ENCODE data around the gene CTNNA2. TPM values are rescaled to one million over a fixed set of nuclear protein-coding genes. Genes with fewer than 3 reads are reported as not detected.
"Not testable (repeated sequence)": the region's sequence is repeated elsewhere in the genome, so short reads cannot be mapped to it uniquely, and the experiment has no call there.

The CTNNA2 gene
- polyA plus RNA-seq, 4 donors, result 0.27 to 2.8 (median 1.3) TPM; not detected in 1

DNA sequence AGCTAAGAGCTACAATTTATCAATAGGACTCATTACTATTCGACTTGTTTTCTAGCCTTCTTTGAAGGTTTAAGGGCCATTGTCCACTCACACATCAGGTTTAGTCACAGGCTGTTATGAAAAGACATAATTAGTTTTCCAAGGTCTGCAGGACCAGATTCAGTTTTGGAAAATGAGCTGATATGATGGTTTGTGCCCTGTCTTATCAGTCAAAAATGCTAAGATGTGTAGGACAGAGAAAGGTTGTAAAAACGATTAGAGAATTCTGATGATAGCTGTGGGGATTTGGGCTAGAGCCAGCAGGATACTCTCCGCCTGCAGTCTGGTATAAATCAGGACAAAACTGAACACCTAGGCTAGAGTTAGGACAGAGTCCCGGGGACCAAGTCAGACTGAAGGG lies 578.4 kb downstream of the CTNNA2 start:
- H3K36me3 ChIP-seq (ENCODE audit: control insufficient read depth in 3 of 3, insufficient read depth in 2 of 3, low read depth in 1 of 3, low read length in 3 of 3), result no peaks in the 10 kb centered on the region
- H3K27ac ChIP-seq (ENCODE audit: low read depth in 1 of 3, low read length in 2 of 3), result no peak overlapping the region
- FAIRE-seq (no peak), DNase-seq (no peak)
- H3K9me3 ChIP-seq (ENCODE audit: control insufficient read depth in 2 of 2, insufficient read depth in 1 of 2, low read depth in 1 of 2, low read length in 1 of 2), result no peaks in the 10 kb centered on the region
- H3K4me1 ChIP-seq (ENCODE audit: control insufficient read depth in 3 of 3, insufficient read depth in 2 of 3, low read depth in 1 of 3, low read length in 2 of 3), result no peaks in the 10 kb centered on the region
- H3K4me3 ChIP-seq (ENCODE audit: low read depth in 1 of 3, low read length in 3 of 3), result no peak overlapping the region
- H3K27me3 ChIP-seq (ENCODE audit: control insufficient read depth in 3 of 3, insufficient read depth in 3 of 3, low read length in 3 of 3), result no peaks in the 10 kb centered on the region
- WGBS, 3 donors, result 54 to 65% (median 56%) methylated on average over 4 of the region's 4 CpGs

- Histone ChIP-seq H3K27me3 (ENCODE audit: control insufficient read depth in 3 of 3, insufficient read depth in 3 of 3, low read length in 3 of 3) (no peaks in the 10 kb centered on the region), H3K36me3 (ENCODE audit: control insufficient read depth in 3 of 3, insufficient read depth in 2 of 3, low read depth in 1 of 3, low read length in 3 of 3) (no peaks in the 10 kb centered on the region), H3K27ac (ENCODE audit: low read depth in 1 of 3, low read length in 2 of 3) (no peak overlapping the region), H3K4me1 (ENCODE audit: control insufficient read depth in 3 of 3, insufficient read depth in 2 of 3, low read depth in 1 of 3, low read length in 2 of 3) (no peaks in the 10 kb centered on the region), H3K4me3 (ENCODE audit: low read depth in 1 of 3, low read length in 3 of 3) (no peak overlapping the region), H3K9me3 (ENCODE audit: control insufficient read depth in 2 of 2, insufficient read depth in 1 of 2, low read depth in 1 of 2, low read length in 1 of 2) (no peaks in the 10 kb centered on the region)
- no peak for DNase-seq
- no peak for FAIRE-seq
These were observed 579.6 kb downstream of the CTNNA2 start for GRCh38 chr2:80092474-80092873.

DNA sequence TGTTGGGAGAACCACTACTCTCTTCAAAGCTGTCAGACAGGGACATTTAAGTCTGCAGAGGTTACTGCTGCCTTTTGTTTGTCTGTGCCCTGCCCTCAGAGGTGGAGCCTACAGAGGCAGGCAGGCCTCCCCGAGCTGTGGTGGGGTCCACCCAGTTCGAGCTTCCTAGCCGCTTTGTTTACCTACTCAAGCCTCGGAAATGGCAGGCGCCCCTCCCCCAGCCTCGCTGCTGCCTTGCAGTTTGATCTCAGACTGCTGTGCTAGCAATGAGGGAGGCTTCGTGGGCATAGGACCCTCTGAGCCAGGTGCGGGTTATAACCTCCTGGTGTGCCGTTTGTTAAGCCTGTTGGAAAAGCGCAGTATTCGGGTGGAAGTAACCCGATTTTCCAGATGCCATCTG lies 585.7 kb downstream of the CTNNA2 start:
- H3K27ac ChIP-seq (ENCODE audit: low read depth in 1 of 3, low read length in 2 of 3); H3K4me1 ChIP-seq (ENCODE audit: control insufficient read depth in 3 of 3, insufficient read depth in 2 of 3, low read depth in 1 of 3, low read length in 2 of 3); FAIRE-seq; DNase-seq; H3K36me3 ChIP-seq (ENCODE audit: control insufficient read depth in 3 of 3, insufficient read depth in 2 of 3, low read depth in 1 of 3, low read length in 3 of 3); H3K9me3 ChIP-seq (ENCODE audit: control insufficient read depth in 2 of 2, insufficient read depth in 1 of 2, low read depth in 1 of 2, low read length in 1 of 2); H3K4me3 ChIP-seq (ENCODE audit: low read depth in 1 of 3, low read length in 3 of 3); H3K27me3 ChIP-seq (ENCODE audit: control insufficient read depth in 3 of 3, insufficient read depth in 3 of 3, low read length in 3 of 3): not testable (repeated sequence)
- WGBS, 3 donors, result 82 to 87% (median 83%) methylated on average over 12 of the region's 12 CpGs

- 83 to 100% (median 95%) methylated on average over 1 of the region's 1 CpG for WGBS, 3 donors
- no peaks in the 10 kb centered on the region for H3K4me1 ChIP-seq (ENCODE audit: control insufficient read depth in 3 of 3, insufficient read depth in 2 of 3, low read depth in 1 of 3, low read length in 2 of 3)
- no peak for FAIRE-seq
- no peaks in the 10 kb centered on the region for H3K36me3 ChIP-seq (ENCODE audit: control insufficient read depth in 3 of 3, insufficient read depth in 2 of 3, low read depth in 1 of 3, low read length in 3 of 3)
- H3K9me3 ChIP-seq (ENCODE audit: control insufficient read depth in 2 of 2, insufficient read depth in 1 of 2, low read depth in 1 of 2, low read length in 1 of 2), result peaks cover 0 to 3% of the 10 kb centered on the region in 2 donors
- no peak overlapping the region for H3K4me3 ChIP-seq (ENCODE audit: low read depth in 1 of 3, low read length in 3 of 3)
- no peak overlapping the region for H3K27ac ChIP-seq (ENCODE audit: low read depth in 1 of 3, low read length in 2 of 3)
- DNase-seq, result no peak
- H3K27me3 ChIP-seq (ENCODE audit: control insufficient read depth in 3 of 3, insufficient read depth in 3 of 3, low read length in 3 of 3), result no peaks in the 10 kb centered on the region
These were observed 589.2 kb downstream of the CTNNA2 start for GRCh38 chr2:80102026-80102425.

DNA sequence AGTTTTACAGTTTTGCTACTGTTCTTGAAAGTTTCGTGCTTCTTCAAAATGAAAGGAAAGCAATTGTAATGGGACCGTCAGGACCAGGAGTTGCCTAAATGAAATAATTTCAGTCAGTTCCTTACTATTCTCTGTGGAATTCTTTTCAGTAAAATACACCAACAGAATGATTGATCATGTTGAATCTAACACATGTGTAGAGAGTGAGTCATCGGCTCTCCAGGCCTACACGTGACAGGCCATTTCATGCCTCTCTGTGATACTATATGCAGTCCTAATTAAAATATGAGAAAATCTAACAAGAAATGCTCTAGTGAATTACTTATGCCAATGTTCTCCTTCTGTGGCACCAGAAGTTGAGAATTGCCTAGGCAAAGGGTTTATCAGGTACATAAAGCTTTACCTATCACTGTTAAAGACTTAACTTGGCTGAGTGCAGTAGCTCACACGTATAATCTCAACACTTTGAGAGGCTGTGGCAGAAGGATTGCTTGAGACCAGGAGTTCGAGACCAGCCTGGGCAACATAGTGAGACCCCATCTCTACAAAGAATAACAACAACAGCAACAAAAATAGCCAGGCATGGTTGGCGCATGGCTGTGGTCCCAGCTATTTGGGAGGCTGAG lies 592.3 kb downstream of the CTNNA2 start:
- H3K27me3 ChIP-seq (ENCODE audit: control insufficient read depth in 3 of 3, insufficient read depth in 3 of 3, low read length in 3 of 3), result no peaks in the 10 kb centered on the region
- H3K4me1 ChIP-seq (ENCODE audit: control insufficient read depth in 3 of 3, insufficient read depth in 2 of 3, low read depth in 1 of 3, low read length in 2 of 3), result no peaks in the 10 kb centered on the region
- no peak overlapping the region for H3K27ac ChIP-seq (ENCODE audit: low read depth in 1 of 3, low read length in 2 of 3)
- no peaks in the 10 kb centered on the region for H3K9me3 ChIP-seq (ENCODE audit: control insufficient read depth in 2 of 2, insufficient read depth in 1 of 2, low read depth in 1 of 2, low read length in 1 of 2)
- 77 to 87% (median 86%) methylated on average over 7 of the region's 7 CpGs for WGBS, 3 donors
- FAIRE-seq (no peak), DNase-seq (no peak)
- H3K36me3 ChIP-seq (ENCODE audit: control insufficient read depth in 3 of 3, insufficient read depth in 2 of 3, low read depth in 1 of 3, low read length in 3 of 3), result no peaks in the 10 kb centered on the region
- H3K4me3 ChIP-seq (ENCODE audit: low read depth in 1 of 3, low read length in 3 of 3), result no peak overlapping the region

DNA sequence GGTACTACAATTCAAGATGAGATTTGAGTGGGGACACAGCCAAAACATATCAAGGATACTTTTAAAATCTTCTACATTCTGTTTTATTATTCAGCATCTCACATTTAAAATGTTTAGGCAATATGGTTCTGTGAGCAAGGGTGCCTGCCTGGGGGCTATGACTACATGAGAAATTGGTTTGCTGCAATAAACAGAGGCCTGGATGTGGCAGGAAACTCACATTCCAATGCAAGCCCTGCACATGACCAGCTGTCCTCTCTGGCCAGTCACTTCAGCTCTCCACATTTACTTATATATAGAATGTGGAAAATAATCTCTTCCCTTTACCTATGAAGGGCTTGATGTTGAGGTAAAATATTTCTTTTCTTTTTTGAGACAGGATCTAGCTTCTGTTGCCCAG lies 598.3 kb downstream of the CTNNA2 start:
- Histone ChIP-seq H3K27ac (ENCODE audit: low read depth in 1 of 3, low read length in 2 of 3) (no peak overlapping the region), H3K4me3 (ENCODE audit: low read depth in 1 of 3, low read length in 3 of 3) (no peak overlapping the region), H3K36me3 (ENCODE audit: control insufficient read depth in 3 of 3, insufficient read depth in 2 of 3, low read depth in 1 of 3, low read length in 3 of 3) (no peaks in the 10 kb centered on the region), H3K9me3 (ENCODE audit: control insufficient read depth in 2 of 2, insufficient read depth in 1 of 2, low read depth in 1 of 2, low read length in 1 of 2) (peaks cover 0 to 2% of the 10 kb centered on the region in 2 donors), H3K27me3 (ENCODE audit: control insufficient read depth in 3 of 3, insufficient read depth in 3 of 3, low read length in 3 of 3) (no peaks in the 10 kb centered on the region), H3K4me1 (ENCODE audit: control insufficient read depth in 3 of 3, insufficient read depth in 2 of 3, low read depth in 1 of 3, low read length in 2 of 3) (no peaks in the 10 kb centered on the region)
- DNase-seq (no peak), FAIRE-seq (no peak)

DNA sequence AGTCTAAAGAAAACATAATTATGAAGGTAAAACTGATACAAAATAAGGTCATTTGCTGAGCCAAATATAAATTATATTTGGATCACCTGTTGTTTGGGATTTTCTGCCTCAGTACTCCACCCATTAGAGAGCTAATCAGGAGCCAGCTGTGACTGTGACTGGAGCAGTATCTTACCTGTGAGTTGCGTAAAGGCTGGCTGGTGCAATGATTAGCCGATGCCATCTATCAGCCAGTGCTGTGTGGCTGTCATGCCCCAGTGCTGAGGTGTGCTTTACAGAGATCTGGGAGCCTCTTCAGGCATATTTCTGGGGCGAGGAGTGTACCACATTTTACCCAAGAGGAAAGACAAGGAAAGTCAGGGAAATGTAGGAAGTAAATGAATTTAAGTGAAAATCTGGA lies 599.9 kb downstream of the CTNNA2 start:
- Histone ChIP-seq H3K4me3 (ENCODE audit: low read depth in 1 of 3, low read length in 3 of 3) (no peak overlapping the region), H3K9me3 (ENCODE audit: control insufficient read depth in 2 of 2, insufficient read depth in 1 of 2, low read depth in 1 of 2, low read length in 1 of 2) (peaks cover 0 to 2% of the 10 kb centered on the region in 2 donors), H3K27ac (ENCODE audit: low read depth in 1 of 3, low read length in 2 of 3) (no peak overlapping the region), H3K4me1 (ENCODE audit: control insufficient read depth in 3 of 3, insufficient read depth in 2 of 3, low read depth in 1 of 3, low read length in 2 of 3) (no peaks in the 10 kb centered on the region), H3K27me3 (ENCODE audit: control insufficient read depth in 3 of 3, insufficient read depth in 3 of 3, low read length in 3 of 3) (no peaks in the 10 kb centered on the region), H3K36me3 (ENCODE audit: control insufficient read depth in 3 of 3, insufficient read depth in 2 of 3, low read depth in 1 of 3, low read length in 3 of 3) (no peaks in the 10 kb centered on the region)
- 47 to 81% (median 47%) methylated on average over 3 of the region's 3 CpGs for WGBS, 3 donors
- no peak for FAIRE-seq
- no peak for DNase-seq

GRCh38 chr2:80113399-80113798 lies 600.5 kb downstream of the CTNNA2 start:
- DNase-seq (no peak), FAIRE-seq (no peak)
- Histone ChIP-seq H3K4me3 (ENCODE audit: low read depth in 1 of 3, low read length in 3 of 3) (no peak overlapping the region), H3K27me3 (ENCODE audit: control insufficient read depth in 3 of 3, insufficient read depth in 3 of 3, low read length in 3 of 3) (no peaks in the 10 kb centered on the region), H3K27ac (ENCODE audit: low read depth in 1 of 3, low read length in 2 of 3) (no peak overlapping the region), H3K4me1 (ENCODE audit: control insufficient read depth in 3 of 3, insufficient read depth in 2 of 3, low read depth in 1 of 3, low read length in 2 of 3) (no peaks in the 10 kb centered on the region), H3K9me3 (ENCODE audit: control insufficient read depth in 2 of 2, insufficient read depth in 1 of 2, low read depth in 1 of 2, low read length in 1 of 2) (peaks cover 0 to 2% of the 10 kb centered on the region in 2 donors), H3K36me3 (ENCODE audit: control insufficient read depth in 3 of 3, insufficient read depth in 2 of 3, low read depth in 1 of 3, low read length in 3 of 3) (no peaks in the 10 kb centered on the region)
- 59 to 64% (median 61%) methylated on average over 3 of the region's 3 CpGs for WGBS, 3 donors

GRCh38 chr2:80114812-80115211 lies 602.0 kb downstream of the CTNNA2 start:
- no peaks in the 10 kb centered on the region for H3K4me1 ChIP-seq (ENCODE audit: control insufficient read depth in 3 of 3, insufficient read depth in 2 of 3, low read depth in 1 of 3, low read length in 2 of 3)
- H3K27me3 ChIP-seq (ENCODE audit: control insufficient read depth in 3 of 3, insufficient read depth in 3 of 3, low read length in 3 of 3), result no peaks in the 10 kb centered on the region
- no peak overlapping the region for H3K4me3 ChIP-seq (ENCODE audit: low read depth in 1 of 3, low read length in 3 of 3)
- H3K27ac ChIP-seq (ENCODE audit: low read depth in 1 of 3, low read length in 2 of 3), result no peak overlapping the region
- no peak for DNase-seq
- no peak for FAIRE-seq
- peaks cover 0 to 2% of the 10 kb centered on the region in 2 donors for H3K9me3 ChIP-seq (ENCODE audit: control insufficient read depth in 2 of 2, insufficient read depth in 1 of 2, low read depth in 1 of 2, low read length in 1 of 2)
- 58 to 64% (median 61%) methylated on average over 4 of the region's 4 CpGs for WGBS, 3 donors
- no peaks in the 10 kb centered on the region for H3K36me3 ChIP-seq (ENCODE audit: control insufficient read depth in 3 of 3, insufficient read depth in 2 of 3, low read depth in 1 of 3, low read length in 3 of 3)

All from small intestine (tissue), 7 donors.